H9 (cell line): ENCODE results near the gene CYFIP1. TPM values are rescaled to one million over a fixed set of nuclear protein-coding genes. Genes with fewer than 3 reads are reported as not detected.

Experiments
- DNase-seq: peaks from one replicate; pipeline ENCODE4 v3.0.0-alpha.2; 2017
- H2AFZ ChIP-seq: one replicate; pipeline ENCODE4 v1.6.1; 2013; ENCODE audit warnings: mild to moderate bottlenecking, low read length, control low read depth, moderate library complexity
- H2AK5ac ChIP-seq: 2 replicates; pipeline ENCODE4 v1.6.1; 2013; ENCODE audit warnings: low read length, control low read depth, mixed read lengths; ENCODE audit not compliant: insufficient read length
- H2BK120ac ChIP-seq: one replicate; pipeline ENCODE4 v1.6.1; 2013; ENCODE audit warnings: low read depth, mild to moderate bottlenecking, low read length, control low read depth, inconsistent platforms; ENCODE audit not compliant: poor library complexity, severe bottlenecking
- H2BK12ac ChIP-seq: 2 replicates; pipeline ENCODE4 v1.6.1; 2013; ENCODE audit warnings: low read length, control low read depth, mixed read lengths, low read depth; ENCODE audit not compliant: insufficient read length
- H2BK15ac ChIP-seq: 2 replicates; pipeline ENCODE4 v1.6.1; 2013; ENCODE audit warnings: low read depth, low read length, control low read depth
- H2BK20ac ChIP-seq: one replicate; pipeline ENCODE4 v1.6.1; 2013; ENCODE audit warnings: low read depth, mild to moderate bottlenecking, low read length, control low read depth, inconsistent platforms; ENCODE audit not compliant: poor library complexity, severe bottlenecking
- H2BK5ac ChIP-seq: 2 replicates; pipeline ENCODE4 v1.6.1; 2013; ENCODE audit warnings: low read length, control low read depth, mixed read lengths; ENCODE audit not compliant: insufficient read length
- H3K14ac ChIP-seq: 2 replicates; pipeline ENCODE4 v1.6.1; 2013; ENCODE audit warnings: low read length, control low read depth; ENCODE audit not compliant: insufficient read depth
- H3K18ac ChIP-seq: 2 replicates; pipeline ENCODE4 v1.6.1; 2013; ENCODE audit warnings: low read depth, mild to moderate bottlenecking, mixed read lengths, low read length, control low read depth; ENCODE audit not compliant: insufficient read length
- H3K23ac ChIP-seq: 2 replicates; pipeline ENCODE4 v1.6.1; 2013; ENCODE audit warnings: low read length, control low read depth, mixed read lengths, low read depth; ENCODE audit not compliant: insufficient read length
- H3K23me2 ChIP-seq: 2 replicates; pipeline ENCODE4 v1.6.1; 2013; ENCODE audit warnings: low read depth, mild to moderate bottlenecking, mixed read lengths, low read length, control low read depth; ENCODE audit not compliant: insufficient read length, poor library complexity, severe bottlenecking
- H3K27ac ChIP-seq: 2 replicates; pipeline ENCODE4 v1.5.1; 2013; ENCODE audit warnings: low read length, control low read depth, mixed read lengths, low read depth; ENCODE audit not compliant: insufficient read length
- H3K27me3 ChIP-seq: 2 replicates; pipeline ENCODE4 v1.6.1; 2013; ENCODE audit warnings: low read length, control low read depth, inconsistent platforms; ENCODE audit not compliant: insufficient read depth
- H3K4ac ChIP-seq: 2 replicates; pipeline ENCODE4 v1.6.1; 2013; ENCODE audit warnings: low read depth, mild to moderate bottlenecking, control low read depth, inconsistent platforms, low read length, moderate library complexity
- H3K4me1 ChIP-seq: 2 replicates; pipeline ENCODE4 v1.6.1; 2013; ENCODE audit warnings: low read length, control low read depth, inconsistent platforms; ENCODE audit not compliant: insufficient read depth
- H3K4me2 ChIP-seq: 2 replicates; pipeline ENCODE4 v1.6.1; 2013; ENCODE audit warnings: low read length, control low read depth, mixed read lengths; ENCODE audit not compliant: insufficient read length, insufficient read depth
- H3K56ac ChIP-seq: 2 replicates; pipeline ENCODE4 v1.6.1; 2013; ENCODE audit warnings: low read depth, mild to moderate bottlenecking, mixed read lengths, low read length, control low read depth; ENCODE audit not compliant: insufficient read length
- H3K79me1 ChIP-seq: 2 replicates; pipeline ENCODE4 v1.6.1; 2013; ENCODE audit warnings: low read depth, mild to moderate bottlenecking, moderate library complexity, low read length, control low read depth, inconsistent platforms; ENCODE audit not compliant: insufficient read depth, poor library complexity, severe bottlenecking
- H3K79me2 ChIP-seq: 2 replicates; pipeline ENCODE4 v1.6.1; 2013; ENCODE audit warnings: low read length, control low read depth, inconsistent platforms; ENCODE audit not compliant: insufficient read depth
- H3K9ac ChIP-seq: 2 replicates; pipeline ENCODE4 v1.6.1; 2013; ENCODE audit warnings: low read length, control low read depth, mixed read lengths; ENCODE audit not compliant: insufficient read length; ENCODE audit errors: extremely low read depth
- H3K9me3 ChIP-seq: one replicate; pipeline ENCODE4 v1.6.1; 2013; ENCODE audit warnings: low read depth, low read length, inconsistent platforms; ENCODE audit not compliant: control insufficient read depth
- H3T11ph ChIP-seq: one replicate; pipeline ENCODE4 v1.6.1; 2013; ENCODE audit warnings: mild to moderate bottlenecking, low read length, control low read depth, inconsistent platforms
- H4K20me1 ChIP-seq: one replicate; pipeline ENCODE4 v1.6.1; 2013; ENCODE audit not compliant: control insufficient read depth, insufficient read length, insufficient read depth
- H4K5ac ChIP-seq: 2 replicates; pipeline ENCODE4 v1.6.1; 2013; ENCODE audit warnings: low read depth, mild to moderate bottlenecking, mixed read lengths, low read length, control low read depth; ENCODE audit not compliant: insufficient read length
- H4K8ac ChIP-seq: replicated peaks from 2 replicates; pipeline ENCODE4 v1.6.1; 2013; ENCODE audit warnings: low read length, control low read depth, mixed read lengths, low read depth; ENCODE audit not compliant: insufficient read length
- H4K91ac ChIP-seq: 2 replicates; pipeline ENCODE4 v1.6.1; 2013; ENCODE audit warnings: low read depth, mild to moderate bottlenecking, moderate library complexity, mixed read lengths, low read length, control low read depth; ENCODE audit not compliant: insufficient read length
- H3K27ac Mint-ChIP-seq, 3 experiments: 2 replicates in 2 of 3; 3 replicates in 1 of 3; pipeline ENCODE4 v1.8.0; 2020 to 2021; ENCODE audit warnings: mixed read lengths in 3 of 3, mild to moderate bottlenecking in 1 of 3, moderate library complexity in 1 of 3
- H3K27me3 Mint-ChIP-seq: 2 replicates; pipeline ENCODE4 v1.8.0; 2021; ENCODE audit warnings: low read depth, mild to moderate bottlenecking, moderate library complexity, mixed read lengths
- H3K36me3 Mint-ChIP-seq, 3 experiments: 2 replicates in 2 of 3; 3 replicates in 1 of 3; pipeline ENCODE4 v1.8.0; 2020 to 2021; ENCODE audit warnings: low read depth in 3 of 3, mixed read lengths in 3 of 3; ENCODE audit not compliant: insufficient read depth in 1 of 3
- H3K4me1 Mint-ChIP-seq, 2 experiments: 2 replicates each; pipeline ENCODE4 v1.8.0; 2020; ENCODE audit warnings: mixed read lengths in 2 of 2
- H3K4me3 Mint-ChIP-seq, 2 experiments: 2 replicates in 1 of 2; 3 replicates in 1 of 2; pipeline ENCODE4 v1.8.0; 2020 to 2021; ENCODE audit warnings: mild to moderate bottlenecking in 2 of 2, mixed read lengths in 2 of 2, moderate library complexity in 1 of 2
- H3K9me3 Mint-ChIP-seq, 2 experiments: 2 replicates in 1 of 2; 3 replicates in 1 of 2; pipeline ENCODE4 v1.8.0; 2020; ENCODE audit warnings: mild to moderate bottlenecking in 2 of 2, mixed read lengths in 2 of 2, moderate library complexity in 1 of 2
- WGBS: extraction: QIAGEN DNeasy Blood & Tissue Kit; methylation state at CpG from one replicate; pipeline ENCODE4 v1.1.7; 2013; ENCODE audit warnings: missing lambda C conversion rate, low lambda C conversion rate, mixed read lengths; ENCODE audit not compliant: insufficient read length; ENCODE audit errors: extremely low coverage; 5-methylcytosine and 5-hydroxymethylcytosine counted together
- total RNA-seq: library from RNA; stranded (reverse); gene quantifications from 2 replicates; pipeline ENCODE4 v1.2.1, GENCODE V29; 2021
- TF ChIP-seq, protein P1 (sequence below): fragments of 200-600 bp; sonication (generic); conservative IDR thresholded peaks from 3 replicates; pipeline ENCODE4 v1.8.0; 2021; ENCODE audit warnings: antibody characterized with exemption, mild to moderate bottlenecking

CYFIP1 gene
- total RNA-seq, 1 experiment from 2014 or later, result 71.2 TPM

DNA sequence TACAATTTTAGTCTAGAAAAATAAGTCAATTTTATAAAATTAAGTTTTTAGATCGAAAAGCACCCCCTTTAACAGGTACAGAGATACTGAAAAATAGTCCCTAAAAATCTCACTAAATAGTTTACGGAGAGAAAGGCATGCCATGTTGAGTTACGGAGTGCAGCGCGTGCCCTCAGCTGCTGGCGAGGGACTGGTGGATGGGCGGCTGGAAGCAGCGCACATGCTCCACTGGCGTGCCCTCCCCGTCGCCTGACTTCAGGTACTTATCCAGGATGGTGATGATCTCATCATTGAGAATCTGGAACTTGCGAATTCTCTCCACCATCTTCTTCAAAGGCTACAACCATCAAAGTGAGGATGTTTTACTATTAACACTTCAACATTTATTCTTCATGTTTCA lies 110.3 kb downstream of the CYFIP1 start:
- no peak overlapping the region for H4K5ac ChIP-seq
- no peaks in the 10 kb centered on the region; the same call in 1 of the 2 replicates for H3K27me3 Mint-ChIP-seq
- H3K23me2 ChIP-seq, result no peaks in the 10 kb centered on the region
- no peak overlapping the region for H3K4me2 ChIP-seq
- no peak overlapping the region for H3K9ac ChIP-seq
- H2BK5ac ChIP-seq, result no peak overlapping the region
- no peak overlapping the region for H2BK120ac ChIP-seq
- no peaks in the 10 kb centered on the region; a peak in 1 of 5 replicates for H3K9me3 Mint-ChIP-seq
- no peak overlapping the region for H4K8ac ChIP-seq
- no CpG with 5 or more reads among the region's 12 CpGs for WGBS
- H3K36me3 Mint-ChIP-seq, result peaks cover 43 to 86% (median 68%) of the 10 kb centered on the region in 3 experiments
- no peak overlapping the region for H3K4me3 Mint-ChIP-seq
- no peak overlapping the region for H3K14ac ChIP-seq
- H3K4ac ChIP-seq, result no peak overlapping the region
- no peak overlapping the region for H2BK20ac ChIP-seq
- TF ChIP-seq, protein P1, sequence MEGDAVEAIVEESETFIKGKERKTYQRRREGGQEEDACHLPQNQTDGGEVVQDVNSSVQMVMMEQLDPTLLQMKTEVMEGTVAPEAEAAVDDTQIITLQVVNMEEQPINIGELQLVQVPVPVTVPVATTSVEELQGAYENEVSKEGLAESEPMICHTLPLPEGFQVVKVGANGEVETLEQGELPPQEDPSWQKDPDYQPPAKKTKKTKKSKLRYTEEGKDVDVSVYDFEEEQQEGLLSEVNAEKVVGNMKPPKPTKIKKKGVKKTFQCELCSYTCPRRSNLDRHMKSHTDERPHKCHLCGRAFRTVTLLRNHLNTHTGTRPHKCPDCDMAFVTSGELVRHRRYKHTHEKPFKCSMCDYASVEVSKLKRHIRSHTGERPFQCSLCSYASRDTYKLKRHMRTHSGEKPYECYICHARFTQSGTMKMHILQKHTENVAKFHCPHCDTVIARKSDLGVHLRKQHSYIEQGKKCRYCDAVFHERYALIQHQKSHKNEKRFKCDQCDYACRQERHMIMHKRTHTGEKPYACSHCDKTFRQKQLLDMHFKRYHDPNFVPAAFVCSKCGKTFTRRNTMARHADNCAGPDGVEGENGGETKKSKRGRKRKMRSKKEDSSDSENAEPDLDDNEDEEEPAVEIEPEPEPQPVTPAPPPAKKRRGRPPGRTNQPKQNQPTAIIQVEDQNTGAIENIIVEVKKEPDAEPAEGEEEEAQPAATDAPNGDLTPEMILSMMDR, result no peak
- H3K56ac ChIP-seq, result no peak overlapping the region
- H3K4me1 Mint-ChIP-seq, result peaks cover 12 to 13% of the 10 kb centered on the region in 2 experiments
- no peak overlapping the region for H2AFZ ChIP-seq
- H3K27ac Mint-ChIP-seq, result no peak overlapping the region
- no peak overlapping the region for H2BK12ac ChIP-seq
- H2BK15ac ChIP-seq, result no peak overlapping the region
- no peak overlapping the region for H4K91ac ChIP-seq
- DNase-seq, result no peak
- H3K27me3 ChIP-seq, result no peaks in the 10 kb centered on the region
- no peaks in the 10 kb centered on the region for H3K79me2 ChIP-seq
- H3K79me1 ChIP-seq, result no peaks in the 10 kb centered on the region
- no peaks in the 10 kb centered on the region for H4K20me1 ChIP-seq
- no peak overlapping the region for H3T11ph ChIP-seq
- H3K23ac ChIP-seq, result no peak overlapping the region
- peaks cover 3% of the 10 kb centered on the region; the same call in 1 of the 2 replicates for H3K4me1 ChIP-seq
- no peaks in the 10 kb centered on the region for H3K9me3 ChIP-seq
- no peak overlapping the region for H3K27ac ChIP-seq
- H2AK5ac ChIP-seq, result no peak overlapping the region
- H3K18ac ChIP-seq, result no peak overlapping the region
